ENCODE results near the gene DCTN5. TPM values are rescaled to one million over a fixed set of nuclear protein-coding genes. Genes with fewer than 3 reads are reported as not detected.
"Not testable (repeated sequence)": the region's sequence is repeated elsewhere in the genome, so short reads cannot be mapped to it uniquely, and the experiment has no call there.

Gene DCTN5
- total RNA-seq, 1 donor from 2014 or later = 38.4 TPM

- intact Hi-C loops (cut with DNase I) = no loop called here
- DNase-seq (ENCODE audit: low spot score) = no peak
These were observed 75.2 kb downstream of the DCTN5 start for GRCh38 chr16:23716484-23716883.

- DNase-seq (ENCODE audit: low spot score); intact Hi-C loops (cut with DNase I): not testable (repeated sequence)
These were observed 81.5 kb downstream of the DCTN5 start for GRCh38 chr16:23722613-23723240.

DNA sequence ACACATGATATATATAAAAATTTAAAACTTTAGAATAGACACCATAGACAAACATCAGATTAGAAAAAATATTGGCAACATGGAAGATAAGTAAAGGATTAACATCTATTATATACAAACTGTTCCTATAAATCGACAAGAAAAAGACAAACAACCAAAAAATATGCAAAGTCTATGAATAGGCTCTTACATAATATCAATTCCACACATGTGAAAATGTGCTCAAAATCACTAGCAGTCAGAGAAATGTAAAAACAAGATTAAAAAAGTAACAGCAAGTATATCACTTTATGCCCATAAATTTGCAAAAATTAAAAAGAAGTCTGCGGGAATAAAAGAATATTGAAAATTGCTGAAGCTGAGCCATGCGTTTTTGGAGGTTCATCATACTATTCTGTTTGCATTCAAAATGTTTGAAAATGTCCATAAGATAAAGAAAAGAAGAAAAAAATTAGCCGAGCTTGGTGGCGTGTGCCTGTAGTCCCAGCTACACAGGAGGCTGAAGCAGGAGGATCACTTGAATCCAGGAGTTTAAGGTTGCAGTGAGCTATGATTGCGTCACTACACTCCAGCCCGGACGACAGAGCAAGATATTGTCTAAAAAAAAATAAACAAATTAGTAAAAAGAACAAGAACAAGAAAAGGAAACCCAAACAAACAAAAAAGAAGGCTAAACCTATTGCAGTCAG is 83.0 kb downstream of the DCTN5 start:
- DNase-seq (ENCODE audit: low spot score) = no peak
- intact Hi-C loops (cut with DNase I) = no loop called here

DNA sequence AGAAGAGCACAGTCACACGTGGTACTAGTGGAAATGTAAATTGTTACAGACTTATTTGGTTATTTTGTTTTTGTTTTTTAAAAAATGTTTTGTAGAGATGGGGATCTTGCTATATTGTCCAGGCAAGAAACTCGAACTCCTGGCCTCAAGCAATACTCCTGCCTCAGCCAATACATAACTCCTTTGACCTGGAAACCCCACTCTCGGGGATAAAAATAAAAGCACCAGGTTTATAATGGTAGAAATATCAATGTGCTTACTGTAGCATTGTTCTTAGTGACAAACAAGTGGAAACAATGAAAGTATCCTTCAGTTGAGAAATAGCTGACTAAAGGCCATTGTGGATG is 83.5 kb downstream of the DCTN5 start:
- intact Hi-C loops (cut with DNase I) = no loop called here
- no peak for DNase-seq (ENCODE audit: low spot score)

DNA sequence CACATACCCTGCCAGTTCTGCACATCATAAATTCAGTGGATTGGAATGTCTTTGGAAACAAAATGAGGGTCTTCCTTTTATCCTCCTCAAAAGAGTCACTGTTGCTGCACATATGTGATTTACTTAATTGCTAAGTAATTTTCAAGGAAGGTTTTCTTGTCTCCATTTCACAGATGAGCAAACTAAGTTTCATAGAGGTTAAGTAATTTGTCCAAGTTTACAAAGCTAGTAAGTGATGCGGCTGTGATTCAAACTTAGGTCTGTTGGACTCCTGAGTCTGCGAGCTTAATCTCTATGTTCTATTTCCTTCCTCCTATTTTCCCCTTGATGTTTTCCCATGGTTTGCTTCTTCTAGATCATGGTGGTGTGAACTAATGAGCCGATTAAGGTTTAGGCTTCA is 85.4 kb downstream of the DCTN5 start:
- intact Hi-C loops (cut with DNase I) = no loop called here
- DNase-seq (ENCODE audit: low spot score) = no peak

Other genes starting within 250 kb of the DCTN5 start
- 14.4 TPM for gene COG7, start 188.3 kb upstream of the DCTN5 start, total RNA-seq
- 38.1 TPM for gene GGA2, start 131.0 kb upstream of the DCTN5 start, total RNA-seq
- gene EARS2, start 84.1 kb upstream of the DCTN5 start, total RNA-seq = 16.4 TPM
- 49.7 TPM for gene UBFD1, start 83.7 kb upstream of the DCTN5 start, total RNA-seq
- 277 TPM for gene NDUFAB1, start 45.1 kb upstream of the DCTN5 start, total RNA-seq
- 4.6 TPM for gene PALB2, start 156 bp upstream of the DCTN5 start, total RNA-seq
- gene PLK1, start 37.4 kb downstream of the DCTN5 start, total RNA-seq = 0.54 TPM
- not detected for gene ERN2, start 71.8 kb downstream of the DCTN5 start, total RNA-seq
- not detected for gene CHP2, start 113.6 kb downstream of the DCTN5 start, total RNA-seq
- 2.3 TPM for gene PRKCB, start 194.5 kb downstream of the DCTN5 start, total RNA-seq